Endodermal cell (in vitro differentiated cells): Measurements from ENCODE around the gene LRP1-AS. TPM values are rescaled to one million over a fixed set of nuclear protein-coding genes. Genes with fewer than 3 reads are reported as not detected.

ENCODE experiments used
- DNase-seq: peaks from one replicate; pipeline ENCODE4 v3.0.0-alpha.2; 2017
- H3K27ac ChIP-seq: 2 replicates; pipeline ENCODE4 v1.5.1; 2013; ENCODE audit warnings: mild to moderate bottlenecking, low read depth, low read length, moderate library complexity
- H3K27me3 ChIP-seq: 2 replicates; pipeline ENCODE4 v1.6.1; 2013; ENCODE audit warnings: mild to moderate bottlenecking, low read length, moderate library complexity; ENCODE audit not compliant: insufficient read depth, control insufficient read depth, poor library complexity, severe bottlenecking
- H3K36me3 ChIP-seq: 2 replicates; pipeline ENCODE4 v1.7.0; 2013; ENCODE audit warnings: mild to moderate bottlenecking, low read length, moderate library complexity; ENCODE audit not compliant: control insufficient read depth, insufficient read depth
- H3K4me1 ChIP-seq: one replicate; pipeline ENCODE4 v1.7.0; 2013; ENCODE audit warnings: low read length; ENCODE audit not compliant: control insufficient read depth, insufficient read depth
- H3K4me3 ChIP-seq: 2 replicates; pipeline ENCODE4 v1.5.1; 2013; ENCODE audit warnings: mild to moderate bottlenecking, low read length, moderate library complexity
- H3K9ac ChIP-seq: 2 replicates; pipeline ENCODE4 v1.6.1; 2013; ENCODE audit warnings: mild to moderate bottlenecking, low read length, moderate library complexity; ENCODE audit not compliant: poor library complexity, severe bottlenecking; ENCODE audit errors: extremely low read depth
- H3K9me3 ChIP-seq: 2 replicates; pipeline ENCODE4 v1.6.1; 2013; ENCODE audit warnings: mild to moderate bottlenecking, low read length, moderate library complexity; ENCODE audit not compliant: control insufficient read depth
- H3K27ac Mint-ChIP-seq: 2 replicates; pipeline ENCODE4 v1.8.0; 2020; ENCODE audit warnings: mixed read lengths
- H3K27me3 Mint-ChIP-seq: 2 replicates; pipeline ENCODE4 v1.8.0; 2021; ENCODE audit warnings: mild to moderate bottlenecking, mixed read lengths; ENCODE audit not compliant: insufficient read depth
- H3K36me3 Mint-ChIP-seq: 2 replicates; pipeline ENCODE4 v1.8.0; 2020; ENCODE audit warnings: low read depth, mixed read lengths
- H3K4me1 Mint-ChIP-seq: 2 replicates; pipeline ENCODE4 v1.8.0; 2020; ENCODE audit warnings: mixed read lengths
- H3K4me3 Mint-ChIP-seq: 2 replicates; pipeline ENCODE4 v1.8.0; 2020; ENCODE audit warnings: mild to moderate bottlenecking, moderate library complexity, mixed read lengths
- H3K9me3 Mint-ChIP-seq: 2 replicates; pipeline ENCODE4 v1.8.0; 2020; ENCODE audit warnings: mild to moderate bottlenecking, mixed read lengths
- CTCF ChIP-seq: fragments of 200-600 bp; sonication (generic); conservative IDR thresholded peaks from 2 replicates; pipeline ENCODE4 v1.5.0; 2021; ENCODE audit warnings: antibody characterized with exemption, mild to moderate bottlenecking
- WGBS, 2 experiments: methylation state at CpG; one replicate each; pipeline versions ENCODE4 v1.1.5 to v1.1.7; 2013; ENCODE audit warnings: missing lambda C conversion rate in 2 of 2, mixed read lengths in 1 of 2; ENCODE audit not compliant: insufficient coverage in 1 of 2, insufficient read length in 1 of 2; 5-methylcytosine and 5-hydroxymethylcytosine counted together
- total RNA-seq, 2 donors: library from RNA; stranded (reverse); fragmentation: NEBNext Ultra II Directional in 1 of 2; extraction: Animal tissue kit (Norgen Biotek cat#: 25700) in 1 of 2; gene quantifications; 2 replicates in 1 of 2; 3 replicates in 1 of 2; pipeline ENCODE4 v1.2.1, GENCODE V29; 2021

The LRP1-AS gene
- total RNA-seq, 2 donors from 2014 or later = not detected

GRCh38 chr12:57110104-57111030 is 37.1 kb downstream of the LRP1-AS start:
- DNase-seq = peak; percentile 97
- Histone ChIP-seq H3K27ac (peak overlapping the region; percentile 89), H3K4me3 (peak overlapping the region; percentile 84), H3K36me3 (no peaks in the 10 kb centered on the region), H3K4me1 (no peaks in the 10 kb centered on the region), H3K9ac (peak overlapping the region; percentile 62), H3K9me3 (no peaks in the 10 kb centered on the region), H3K27me3 (no peaks in the 10 kb centered on the region)
- WGBS, 2 experiments = 2 to 10% methylated on average over 12 to 28 of the region's 28 CpGs
- Mint-ChIP-seq H3K4me3 (peak overlapping the region; percentile 82), H3K36me3 (peaks cover 27% of the 10 kb centered on the region), H3K9me3 (no peaks in the 10 kb centered on the region), H3K4me1 (peaks cover 24% of the 10 kb centered on the region), H3K27ac (peak overlapping the region; percentile 98), H3K27me3 (peaks cover 4% of the 10 kb centered on the region)
- peak; percentile 29 for TF ChIP-seq CTCF

GRCh38 chr12:57109207-57110103 is 38.0 kb downstream of the LRP1-AS start:
- 81 to 90% methylated on average over 5 to 6 of the region's 7 CpGs for WGBS, 2 experiments
- Histone ChIP-seq H3K36me3 (no peaks in the 10 kb centered on the region), H3K9me3 (no peaks in the 10 kb centered on the region), H3K27ac (no peak overlapping the region), H3K4me3 (peak overlapping the region; percentile 84), H3K27me3 (no peaks in the 10 kb centered on the region), H3K9ac (no peak overlapping the region), H3K4me1 (no peaks in the 10 kb centered on the region)
- Mint-ChIP-seq H3K4me1 (peaks cover 24% of the 10 kb centered on the region), H3K9me3 (no peaks in the 10 kb centered on the region), H3K36me3 (peaks cover 34% of the 10 kb centered on the region), H3K4me3 (peak overlapping the region; percentile 82), H3K27ac (peak overlapping the region; percentile 98), H3K27me3 (peaks cover 4% of the 10 kb centered on the region)
- no peak for DNase-seq
- no peak for TF ChIP-seq CTCF

- 94% methylated on average over 5 to 7 of the region's 7 CpGs for WGBS, 2 experiments
- H3K4me3 Mint-ChIP-seq = no peak overlapping the region
Observed at GRCh38 chr12:57107456-57108155, 39.8 kb downstream of the LRP1-AS start.

More at GRCh38 chr12:57107456-57108155, 39.8 kb downstream of the LRP1-AS start:
- Histone ChIP-seq H3K9ac (no peak overlapping the region), H3K27me3 (no peaks in the 10 kb centered on the region), H3K27ac (no peak overlapping the region), H3K9me3 (no peaks in the 10 kb centered on the region), H3K4me1 (peaks cover under 1% of the 10 kb centered on the region), H3K4me3 (no peak overlapping the region), H3K36me3 (no peaks in the 10 kb centered on the region)
- DNase-seq = no peak
- Mint-ChIP-seq H3K27ac (peak overlapping the region; percentile 24), H3K9me3 (no peaks in the 10 kb centered on the region), H3K36me3 (peaks cover 42% of the 10 kb centered on the region), H3K4me1 (peaks cover 24% of the 10 kb centered on the region), H3K27me3 (no peaks in the 10 kb centered on the region)
- TF ChIP-seq CTCF = no peak
